H9 (cell line): ENCODE data around the gene WDR33. TPM values are rescaled to one million over a fixed set of nuclear protein-coding genes. Genes with fewer than 3 reads are reported as not detected.

ENCODE experiments used
- DNase-seq: peaks from one replicate; pipeline ENCODE4 v3.0.0-alpha.2; 2017
- H2AFZ ChIP-seq: one replicate; pipeline ENCODE4 v1.6.1; 2013; ENCODE audit warnings: mild to moderate bottlenecking, low read length, control low read depth, moderate library complexity
- H2AK5ac ChIP-seq: 2 replicates; pipeline ENCODE4 v1.6.1; 2013; ENCODE audit warnings: low read length, control low read depth, mixed read lengths; ENCODE audit not compliant: insufficient read length
- H2BK120ac ChIP-seq: one replicate; pipeline ENCODE4 v1.6.1; 2013; ENCODE audit warnings: low read depth, mild to moderate bottlenecking, low read length, control low read depth, inconsistent platforms; ENCODE audit not compliant: poor library complexity, severe bottlenecking
- H2BK12ac ChIP-seq: 2 replicates; pipeline ENCODE4 v1.6.1; 2013; ENCODE audit warnings: low read length, control low read depth, mixed read lengths, low read depth; ENCODE audit not compliant: insufficient read length
- H2BK15ac ChIP-seq: 2 replicates; pipeline ENCODE4 v1.6.1; 2013; ENCODE audit warnings: low read depth, low read length, control low read depth
- H2BK20ac ChIP-seq: one replicate; pipeline ENCODE4 v1.6.1; 2013; ENCODE audit warnings: low read depth, mild to moderate bottlenecking, low read length, control low read depth, inconsistent platforms; ENCODE audit not compliant: poor library complexity, severe bottlenecking
- H2BK5ac ChIP-seq: 2 replicates; pipeline ENCODE4 v1.6.1; 2013; ENCODE audit warnings: low read length, control low read depth, mixed read lengths; ENCODE audit not compliant: insufficient read length
- H3K14ac ChIP-seq: 2 replicates; pipeline ENCODE4 v1.6.1; 2013; ENCODE audit warnings: low read length, control low read depth; ENCODE audit not compliant: insufficient read depth
- H3K18ac ChIP-seq: 2 replicates; pipeline ENCODE4 v1.6.1; 2013; ENCODE audit warnings: low read depth, mild to moderate bottlenecking, mixed read lengths, low read length, control low read depth; ENCODE audit not compliant: insufficient read length
- H3K23ac ChIP-seq: 2 replicates; pipeline ENCODE4 v1.6.1; 2013; ENCODE audit warnings: low read length, control low read depth, mixed read lengths, low read depth; ENCODE audit not compliant: insufficient read length
- H3K23me2 ChIP-seq: 2 replicates; pipeline ENCODE4 v1.6.1; 2013; ENCODE audit warnings: low read depth, mild to moderate bottlenecking, mixed read lengths, low read length, control low read depth; ENCODE audit not compliant: insufficient read length, poor library complexity, severe bottlenecking
- H3K27ac ChIP-seq: 2 replicates; pipeline ENCODE4 v1.5.1; 2013; ENCODE audit warnings: low read length, control low read depth, mixed read lengths, low read depth; ENCODE audit not compliant: insufficient read length
- H3K27me3 ChIP-seq: 2 replicates; pipeline ENCODE4 v1.6.1; 2013; ENCODE audit warnings: low read length, control low read depth, inconsistent platforms; ENCODE audit not compliant: insufficient read depth
- H3K4ac ChIP-seq: 2 replicates; pipeline ENCODE4 v1.6.1; 2013; ENCODE audit warnings: low read depth, mild to moderate bottlenecking, control low read depth, inconsistent platforms, low read length, moderate library complexity
- H3K4me1 ChIP-seq: 2 replicates; pipeline ENCODE4 v1.6.1; 2013; ENCODE audit warnings: low read length, control low read depth, inconsistent platforms; ENCODE audit not compliant: insufficient read depth
- H3K4me2 ChIP-seq: 2 replicates; pipeline ENCODE4 v1.6.1; 2013; ENCODE audit warnings: low read length, control low read depth, mixed read lengths; ENCODE audit not compliant: insufficient read length, insufficient read depth
- H3K56ac ChIP-seq: 2 replicates; pipeline ENCODE4 v1.6.1; 2013; ENCODE audit warnings: low read depth, mild to moderate bottlenecking, mixed read lengths, low read length, control low read depth; ENCODE audit not compliant: insufficient read length
- H3K79me1 ChIP-seq: 2 replicates; pipeline ENCODE4 v1.6.1; 2013; ENCODE audit warnings: low read depth, mild to moderate bottlenecking, moderate library complexity, low read length, control low read depth, inconsistent platforms; ENCODE audit not compliant: insufficient read depth, poor library complexity, severe bottlenecking
- H3K79me2 ChIP-seq: 2 replicates; pipeline ENCODE4 v1.6.1; 2013; ENCODE audit warnings: low read length, control low read depth, inconsistent platforms; ENCODE audit not compliant: insufficient read depth
- H3K9ac ChIP-seq: 2 replicates; pipeline ENCODE4 v1.6.1; 2013; ENCODE audit warnings: low read length, control low read depth, mixed read lengths; ENCODE audit not compliant: insufficient read length; ENCODE audit errors: extremely low read depth
- H3K9me3 ChIP-seq: one replicate; pipeline ENCODE4 v1.6.1; 2013; ENCODE audit warnings: low read depth, low read length, inconsistent platforms; ENCODE audit not compliant: control insufficient read depth
- H3T11ph ChIP-seq: one replicate; pipeline ENCODE4 v1.6.1; 2013; ENCODE audit warnings: mild to moderate bottlenecking, low read length, control low read depth, inconsistent platforms
- H4K20me1 ChIP-seq: one replicate; pipeline ENCODE4 v1.6.1; 2013; ENCODE audit not compliant: control insufficient read depth, insufficient read length, insufficient read depth
- H4K5ac ChIP-seq: 2 replicates; pipeline ENCODE4 v1.6.1; 2013; ENCODE audit warnings: low read depth, mild to moderate bottlenecking, mixed read lengths, low read length, control low read depth; ENCODE audit not compliant: insufficient read length
- H4K8ac ChIP-seq: replicated peaks from 2 replicates; pipeline ENCODE4 v1.6.1; 2013; ENCODE audit warnings: low read length, control low read depth, mixed read lengths, low read depth; ENCODE audit not compliant: insufficient read length
- H4K91ac ChIP-seq: 2 replicates; pipeline ENCODE4 v1.6.1; 2013; ENCODE audit warnings: low read depth, mild to moderate bottlenecking, moderate library complexity, mixed read lengths, low read length, control low read depth; ENCODE audit not compliant: insufficient read length
- H3K27ac Mint-ChIP-seq, 3 experiments: 2 replicates in 2 of 3; 3 replicates in 1 of 3; pipeline ENCODE4 v1.8.0; 2020 to 2021; ENCODE audit warnings: mixed read lengths in 3 of 3, mild to moderate bottlenecking in 1 of 3, moderate library complexity in 1 of 3
- H3K27me3 Mint-ChIP-seq: 2 replicates; pipeline ENCODE4 v1.8.0; 2021; ENCODE audit warnings: low read depth, mild to moderate bottlenecking, moderate library complexity, mixed read lengths
- H3K36me3 Mint-ChIP-seq, 3 experiments: 2 replicates in 2 of 3; 3 replicates in 1 of 3; pipeline ENCODE4 v1.8.0; 2020 to 2021; ENCODE audit warnings: low read depth in 3 of 3, mixed read lengths in 3 of 3; ENCODE audit not compliant: insufficient read depth in 1 of 3
- H3K4me1 Mint-ChIP-seq, 2 experiments: 2 replicates each; pipeline ENCODE4 v1.8.0; 2020; ENCODE audit warnings: mixed read lengths in 2 of 2
- H3K4me3 Mint-ChIP-seq, 2 experiments: 2 replicates in 1 of 2; 3 replicates in 1 of 2; pipeline ENCODE4 v1.8.0; 2020 to 2021; ENCODE audit warnings: mild to moderate bottlenecking in 2 of 2, mixed read lengths in 2 of 2, moderate library complexity in 1 of 2
- H3K9me3 Mint-ChIP-seq, 2 experiments: 2 replicates in 1 of 2; 3 replicates in 1 of 2; pipeline ENCODE4 v1.8.0; 2020; ENCODE audit warnings: mild to moderate bottlenecking in 2 of 2, mixed read lengths in 2 of 2, moderate library complexity in 1 of 2
- whole genome bisulfite sequencing: extraction: QIAGEN DNeasy Blood & Tissue Kit; methylation state at CpG from one replicate; pipeline ENCODE4 v1.1.7; 2013; ENCODE audit warnings: missing lambda C conversion rate, low lambda C conversion rate, mixed read lengths; ENCODE audit not compliant: insufficient read length; ENCODE audit errors: extremely low coverage; 5-methylcytosine and 5-hydroxymethylcytosine counted together
- total RNA-seq: library from RNA; stranded (reverse); gene quantifications from 2 replicates; pipeline ENCODE4 v1.2.1, GENCODE V29; 2021
- TF ChIP-seq, protein P1 (sequence below): fragments of 200-600 bp; sonication (generic); conservative IDR thresholded peaks from 3 replicates; pipeline ENCODE4 v1.8.0; 2021; ENCODE audit warnings: antibody characterized with exemption, mild to moderate bottlenecking

Gene WDR33
- total RNA-seq, 1 experiment from 2014 or later: 86.0 TPM

DNA sequence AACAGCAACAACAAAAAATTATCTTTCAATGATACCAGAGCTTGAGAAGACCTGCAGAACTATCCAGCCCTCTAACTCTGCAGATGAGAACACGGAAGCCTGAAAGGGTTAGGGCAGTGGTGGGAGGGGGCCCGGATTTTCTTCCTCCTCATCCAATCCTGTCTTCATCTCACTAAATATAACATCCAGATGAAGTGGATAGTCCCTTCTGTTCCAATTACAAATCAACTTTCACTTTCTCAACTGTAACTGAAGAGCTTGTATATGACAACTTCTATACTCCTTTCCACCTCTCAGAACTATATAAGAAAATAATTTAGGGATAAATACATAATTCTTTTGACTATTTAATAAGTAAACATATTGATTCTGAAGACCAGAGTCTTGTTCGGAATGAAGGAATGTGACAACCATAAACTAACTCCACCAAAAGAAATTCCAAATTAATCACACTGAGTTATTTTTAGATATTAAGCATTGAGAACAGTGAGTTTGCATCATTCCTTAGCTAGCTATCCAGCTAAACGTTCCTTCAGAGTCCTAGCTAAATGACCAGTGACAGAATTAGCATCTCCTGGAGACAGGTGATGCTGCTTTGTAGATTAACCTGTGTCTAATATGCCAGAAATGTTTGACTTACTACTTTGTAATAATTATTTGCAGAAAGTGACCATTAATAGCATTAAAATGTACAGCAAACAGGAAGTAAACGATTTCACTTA, 77.0 kb downstream of the WDR33 start:
- Histone ChIP-seq H3K27me3 (no peaks in the 10 kb centered on the region), H3K79me1 (no peaks in the 10 kb centered on the region), H3T11ph (no peak overlapping the region), H4K20me1 (no peaks in the 10 kb centered on the region), H3K14ac (no peak overlapping the region), H4K91ac (no peak overlapping the region), H3K9ac (no peak overlapping the region), H3K4me1 (no peaks in the 10 kb centered on the region), H3K9me3 (no peaks in the 10 kb centered on the region), H4K8ac (no peak overlapping the region), H3K79me2 (no peaks in the 10 kb centered on the region), H3K23ac (no peak overlapping the region), H2BK5ac (no peak overlapping the region), H3K56ac (no peak overlapping the region), H3K4ac (no peak overlapping the region), H3K27ac (no peak overlapping the region), H2AFZ (no peak overlapping the region), H4K5ac (no peak overlapping the region), H2BK15ac (no peak overlapping the region), H2BK12ac (no peak overlapping the region), H3K4me2 (no peak overlapping the region), H2BK120ac (no peak overlapping the region), H3K18ac (no peak overlapping the region), H3K23me2 (no peaks in the 10 kb centered on the region), H2AK5ac (no peak overlapping the region), H2BK20ac (no peak overlapping the region)
- no CpG with 5 or more reads among the region's 5 CpGs for WGBS
- TF ChIP-seq, protein P1, sequence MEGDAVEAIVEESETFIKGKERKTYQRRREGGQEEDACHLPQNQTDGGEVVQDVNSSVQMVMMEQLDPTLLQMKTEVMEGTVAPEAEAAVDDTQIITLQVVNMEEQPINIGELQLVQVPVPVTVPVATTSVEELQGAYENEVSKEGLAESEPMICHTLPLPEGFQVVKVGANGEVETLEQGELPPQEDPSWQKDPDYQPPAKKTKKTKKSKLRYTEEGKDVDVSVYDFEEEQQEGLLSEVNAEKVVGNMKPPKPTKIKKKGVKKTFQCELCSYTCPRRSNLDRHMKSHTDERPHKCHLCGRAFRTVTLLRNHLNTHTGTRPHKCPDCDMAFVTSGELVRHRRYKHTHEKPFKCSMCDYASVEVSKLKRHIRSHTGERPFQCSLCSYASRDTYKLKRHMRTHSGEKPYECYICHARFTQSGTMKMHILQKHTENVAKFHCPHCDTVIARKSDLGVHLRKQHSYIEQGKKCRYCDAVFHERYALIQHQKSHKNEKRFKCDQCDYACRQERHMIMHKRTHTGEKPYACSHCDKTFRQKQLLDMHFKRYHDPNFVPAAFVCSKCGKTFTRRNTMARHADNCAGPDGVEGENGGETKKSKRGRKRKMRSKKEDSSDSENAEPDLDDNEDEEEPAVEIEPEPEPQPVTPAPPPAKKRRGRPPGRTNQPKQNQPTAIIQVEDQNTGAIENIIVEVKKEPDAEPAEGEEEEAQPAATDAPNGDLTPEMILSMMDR: no peak
- H3K9me3 Mint-ChIP-seq: no peaks in the 10 kb centered on the region
- H3K27ac Mint-ChIP-seq: no peak overlapping the region
- H3K4me1 Mint-ChIP-seq: no peaks in the 10 kb centered on the region
- no peaks in the 10 kb centered on the region for H3K27me3 Mint-ChIP-seq
- H3K36me3 Mint-ChIP-seq: peaks cover under 1 to 31% (median 17%) of the 10 kb centered on the region in 3 experiments; a peak in 5 of 7 replicates
- DNase-seq: no peak
- H3K4me3 Mint-ChIP-seq: no peak overlapping the region
